ENCODE data around the gene GABRG3.

Gene GABRG3

DNA sequence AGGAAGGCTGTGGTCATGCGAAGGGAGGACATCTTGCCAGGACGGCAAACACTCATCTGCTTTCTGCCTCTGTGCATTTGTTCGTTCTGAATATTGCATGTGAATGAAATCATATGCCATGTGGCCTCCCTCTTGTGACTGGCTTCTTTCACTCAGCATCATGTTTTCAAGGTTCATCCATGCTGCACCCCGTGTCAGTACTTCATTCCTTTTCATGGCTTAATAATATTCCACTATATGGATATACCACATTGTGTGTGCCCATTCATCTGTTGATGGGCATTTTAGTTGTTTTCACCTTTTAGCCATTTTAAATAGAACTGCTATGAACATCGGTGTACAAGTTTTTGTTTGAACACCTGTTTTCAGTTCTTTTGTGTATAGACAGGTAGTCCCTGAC lies 118.7 kb downstream of the GABRG3 start:
- DNase-seq: no peak
- Histone ChIP-seq H3K4me1 (peaks cover 17% of the 10 kb centered on the region), H3K36me3 (no peaks in the 10 kb centered on the region), H3K9me3 (no peaks in the 10 kb centered on the region), H3K4me3 (ENCODE audit: low read depth, low read length) (no peak overlapping the region), H3K27me3 (no peaks in the 10 kb centered on the region)
- TF ChIP-seq, protein P1, sequence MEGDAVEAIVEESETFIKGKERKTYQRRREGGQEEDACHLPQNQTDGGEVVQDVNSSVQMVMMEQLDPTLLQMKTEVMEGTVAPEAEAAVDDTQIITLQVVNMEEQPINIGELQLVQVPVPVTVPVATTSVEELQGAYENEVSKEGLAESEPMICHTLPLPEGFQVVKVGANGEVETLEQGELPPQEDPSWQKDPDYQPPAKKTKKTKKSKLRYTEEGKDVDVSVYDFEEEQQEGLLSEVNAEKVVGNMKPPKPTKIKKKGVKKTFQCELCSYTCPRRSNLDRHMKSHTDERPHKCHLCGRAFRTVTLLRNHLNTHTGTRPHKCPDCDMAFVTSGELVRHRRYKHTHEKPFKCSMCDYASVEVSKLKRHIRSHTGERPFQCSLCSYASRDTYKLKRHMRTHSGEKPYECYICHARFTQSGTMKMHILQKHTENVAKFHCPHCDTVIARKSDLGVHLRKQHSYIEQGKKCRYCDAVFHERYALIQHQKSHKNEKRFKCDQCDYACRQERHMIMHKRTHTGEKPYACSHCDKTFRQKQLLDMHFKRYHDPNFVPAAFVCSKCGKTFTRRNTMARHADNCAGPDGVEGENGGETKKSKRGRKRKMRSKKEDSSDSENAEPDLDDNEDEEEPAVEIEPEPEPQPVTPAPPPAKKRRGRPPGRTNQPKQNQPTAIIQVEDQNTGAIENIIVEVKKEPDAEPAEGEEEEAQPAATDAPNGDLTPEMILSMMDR (IDR thresholded peaks at IDR 0.05; ENCODE audit: low read depth, low read length): no peak

DNA sequence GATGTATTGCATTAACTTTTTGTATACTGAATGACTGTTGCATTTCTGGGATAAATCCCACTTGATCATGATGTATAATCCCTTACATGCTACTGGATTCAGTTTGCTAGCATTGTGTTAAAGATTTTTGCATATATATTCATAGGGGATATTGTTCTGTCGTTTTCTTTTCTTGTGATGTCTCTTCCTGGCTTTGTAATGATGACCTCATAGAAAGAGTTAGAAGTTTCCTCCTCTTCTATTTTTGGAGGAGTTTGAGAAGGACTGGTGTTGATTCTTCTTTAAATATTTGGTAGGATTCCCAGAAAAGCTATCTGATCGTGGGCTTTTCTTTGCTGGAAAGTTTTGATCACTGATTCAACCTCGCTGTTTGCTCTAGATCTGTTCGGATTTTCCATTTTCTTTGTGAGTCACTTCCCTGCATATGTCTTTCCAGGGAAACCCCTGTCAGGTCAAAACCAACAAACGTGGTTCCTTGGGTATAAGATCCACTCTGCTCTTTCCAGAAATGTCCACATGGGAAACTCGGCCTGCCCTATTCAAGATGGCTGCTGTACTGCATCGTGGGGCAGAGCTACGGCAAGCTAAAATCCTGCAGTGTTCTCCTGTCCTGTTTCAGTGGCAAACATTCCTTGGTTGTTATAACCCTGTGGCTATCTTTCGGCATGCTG lies 120.4 kb downstream of the GABRG3 start:
- H3K36me3 ChIP-seq: no peaks in the 10 kb centered on the region
- DNase-seq: no peak
- H3K4me3 ChIP-seq (ENCODE audit: low read depth, low read length): no peak overlapping the region
- H3K4me1 ChIP-seq: peaks cover 24% of the 10 kb centered on the region
- H3K9me3 ChIP-seq: no peaks in the 10 kb centered on the region
- no peaks in the 10 kb centered on the region for H3K27me3 ChIP-seq
- TF ChIP-seq, protein P1 (IDR thresholded peaks at IDR 0.05; ENCODE audit: low read depth, low read length): no peak

DNA sequence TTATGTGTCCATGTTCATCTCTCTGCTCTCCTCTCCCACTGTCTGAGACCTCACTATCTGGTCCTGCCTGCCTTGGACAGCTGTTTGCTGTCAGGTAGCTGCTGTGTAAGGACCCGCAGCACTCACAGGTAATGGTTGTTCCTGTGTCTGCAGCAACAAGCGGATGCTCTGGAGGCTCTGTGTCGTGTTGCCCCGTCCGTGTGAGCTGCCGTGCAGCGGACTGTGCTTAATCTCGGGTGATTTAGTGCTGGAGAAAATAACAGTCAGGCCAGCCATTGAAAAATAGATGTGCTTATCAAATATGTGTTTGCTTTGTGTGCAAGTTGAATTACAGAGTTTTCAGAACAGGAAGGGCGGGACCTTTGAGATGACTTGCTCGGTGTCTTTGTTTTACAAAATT lies 121.4 kb downstream of the GABRG3 start:
- Histone ChIP-seq H3K4me3 (ENCODE audit: low read depth, low read length) (no peak overlapping the region), H3K27me3 (no peaks in the 10 kb centered on the region), H3K36me3 (no peaks in the 10 kb centered on the region), H3K9me3 (no peaks in the 10 kb centered on the region), H3K4me1 (peaks cover 19% of the 10 kb centered on the region)
- TF ChIP-seq, protein P1 (IDR thresholded peaks at IDR 0.05; ENCODE audit: low read depth, low read length): no peak
- DNase-seq: no peak

- Histone ChIP-seq H3K36me3 (no peaks in the 10 kb centered on the region), H3K27me3 (no peaks in the 10 kb centered on the region), H3K4me3 (ENCODE audit: low read depth, low read length) (no peak overlapping the region), H3K9me3 (no peaks in the 10 kb centered on the region), H3K4me1 (peaks cover 19% of the 10 kb centered on the region)
- no peak for DNase-seq
- TF ChIP-seq, protein P1 (IDR thresholded peaks at IDR 0.05; ENCODE audit: low read depth, low read length): no peak
Observed at GRCh38 chr15:27094235-27094634, 123.3 kb downstream of the GABRG3 start.

DNA sequence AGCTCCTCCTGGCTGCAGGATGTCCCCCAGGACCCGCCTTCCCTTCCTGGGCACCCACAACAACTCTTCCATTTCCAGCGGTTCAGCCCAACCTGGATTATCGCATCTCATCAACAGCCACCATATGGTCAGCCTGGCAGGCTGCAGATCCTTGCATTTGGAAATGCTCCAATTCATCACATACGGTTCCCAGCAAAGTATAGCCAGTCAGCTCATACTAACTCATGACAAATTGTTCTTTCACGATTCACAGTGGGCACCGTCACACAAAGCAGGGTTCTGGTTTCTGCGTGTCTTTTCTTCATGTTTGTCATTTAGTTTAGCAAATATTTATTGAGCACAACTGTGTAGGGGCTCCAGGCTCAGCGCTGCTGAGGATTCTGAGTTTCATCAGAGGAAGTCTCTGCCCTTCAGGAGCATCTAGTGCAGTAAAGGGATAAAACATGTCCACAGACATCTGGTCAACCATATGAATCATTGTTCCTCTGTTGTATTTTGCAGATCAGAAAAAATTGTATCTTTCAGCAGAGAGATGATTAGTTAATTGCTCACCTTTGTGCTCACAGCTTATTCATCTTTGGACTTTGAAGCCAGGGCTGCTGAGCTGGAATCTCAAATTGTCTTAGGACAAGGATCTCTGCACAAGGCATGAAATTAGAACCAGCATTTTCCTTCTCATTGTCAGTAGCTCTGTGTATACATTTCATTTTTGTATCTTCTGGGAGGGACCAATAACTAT lies 125.1 kb downstream of the GABRG3 start:
- H3K36me3 ChIP-seq: no peaks in the 10 kb centered on the region
- H3K9me3 ChIP-seq: no peaks in the 10 kb centered on the region
- H3K27me3 ChIP-seq: no peaks in the 10 kb centered on the region
- TF ChIP-seq, protein P1 (IDR thresholded peaks at IDR 0.05; ENCODE audit: low read depth, low read length): no peak
- peak overlapping the region; percentile 28 for H3K4me3 ChIP-seq (ENCODE audit: low read depth, low read length)
- peak; percentile 83 for DNase-seq
- peaks cover 19% of the 10 kb centered on the region for H3K4me1 ChIP-seq

DNA sequence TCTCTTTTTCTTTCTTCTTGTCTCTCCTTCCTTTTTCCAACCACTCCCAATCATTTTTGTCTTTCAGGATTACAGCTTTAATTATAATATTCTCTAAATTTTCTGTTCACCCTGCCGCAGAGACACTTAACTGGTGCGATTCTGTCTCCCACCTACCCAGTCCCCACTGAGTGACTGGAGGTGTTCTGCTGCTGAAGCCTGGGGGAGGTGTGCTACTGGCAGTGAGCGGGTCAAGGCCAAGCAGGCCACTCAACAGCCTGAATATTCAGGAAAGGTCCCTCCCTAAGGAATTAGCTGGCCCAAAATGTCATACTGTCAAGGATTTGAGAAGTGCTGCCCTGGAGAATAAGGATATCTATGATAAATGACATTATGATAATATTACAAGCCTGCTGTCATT lies 126.5 kb downstream of the GABRG3 start:
- Histone ChIP-seq H3K36me3 (no peaks in the 10 kb centered on the region), H3K9me3 (no peaks in the 10 kb centered on the region), H3K4me1 (peaks cover 19% of the 10 kb centered on the region), H3K27me3 (no peaks in the 10 kb centered on the region), H3K4me3 (ENCODE audit: low read depth, low read length) (no peak overlapping the region)
- no peak for DNase-seq
- TF ChIP-seq, protein P1 (IDR thresholded peaks at IDR 0.05; ENCODE audit: low read depth, low read length): no peak
